ENCODE measurements around the gene DEAF1.

DNA sequence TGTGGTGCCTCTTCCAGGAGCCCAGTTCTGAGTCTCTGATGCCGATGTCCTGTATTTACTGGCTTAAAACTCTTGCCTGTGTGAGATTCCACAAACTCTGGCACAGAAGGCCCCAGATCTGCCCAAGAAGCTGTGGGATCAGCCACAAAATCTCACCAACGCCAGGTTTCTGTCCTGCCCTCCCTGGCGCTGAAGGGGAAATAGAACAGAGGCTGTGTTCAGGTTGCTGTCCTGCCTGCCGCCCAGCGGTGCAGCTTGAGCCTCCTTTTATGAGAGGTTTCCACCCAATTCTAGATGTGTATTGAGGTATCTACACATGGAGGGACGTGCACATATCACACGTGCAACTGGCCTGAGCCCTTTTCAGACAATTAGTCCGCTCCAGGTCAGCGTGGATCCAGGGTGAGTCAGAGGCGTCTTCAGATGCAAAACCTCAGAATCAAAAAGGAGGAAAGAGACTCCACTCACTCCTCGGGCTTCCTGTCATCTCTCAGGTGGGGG lies 2.8 kb upstream of the DEAF1 start:
- TF ChIP-seq POLR2A (IDR thresholded peaks at IDR 0.05; ENCODE audit: low read length) (no peak), GATA1 (IDR thresholded peaks at IDR 0.05; ENCODE audit: low read depth, low read length) (no peak)
